SU-DHL-6 (cell line): ENCODE results near the gene ACER3.

Experiments used
- H2AFZ ChIP-seq: fragments of 200-600 bp; sonication (generic); 2 replicates; pipeline ENCODE4 v1.6.1; 2014; ENCODE audit warnings: low read depth, mild to moderate bottlenecking, moderate library complexity, mixed read lengths, antibody characterized with exemption, low read length; ENCODE audit not compliant: severe bottlenecking
- H3F3A ChIP-seq: fragments of 200-600 bp; shearing (Covaris generic); 2 replicates; pipeline ENCODE4 v1.6.0; 2016; ENCODE audit warnings: antibody characterized with exemption, mild to moderate bottlenecking; ENCODE audit not compliant: insufficient read depth
- H3K27ac ChIP-seq: fragments of 200-600 bp; sonication (generic); 2 replicates; pipeline ENCODE4 v1.5.1; 2016; ENCODE audit warnings: low read depth, mild to moderate bottlenecking, low read length, moderate library complexity, mixed read lengths
- H3K27me3 ChIP-seq: fragments of 200-600 bp; sonication (generic), shearing (Covaris generic); 2 replicates; pipeline ENCODE4 v1.6.0; 2014; ENCODE audit warnings: mild to moderate bottlenecking, low read length
- H3K36me3 ChIP-seq: fragments of 200-600 bp; sonication (generic); 2 replicates; pipeline ENCODE4 v1.6.1; 2014; ENCODE audit warnings: mild to moderate bottlenecking, low read length, mixed read lengths
- H3K4me2 ChIP-seq: fragments of 300-600, 200-600 bp; shearing (Covaris generic), sonication (generic); 2 replicates; pipeline ENCODE4 v1.6.0; 2014; ENCODE audit warnings: low read length, low read depth, mild to moderate bottlenecking; ENCODE audit not compliant: poor library complexity, severe bottlenecking
- H3K4me3 ChIP-seq: fragments of 200-600 bp; sonication (generic); 2 replicates; pipeline ENCODE4 v1.5.1; 2014; ENCODE audit warnings: antibody characterized with exemption, low read length, mild to moderate bottlenecking, mixed read lengths; ENCODE audit not compliant: insufficient read depth, poor library complexity, severe bottlenecking
- H3K79me2 ChIP-seq: fragments of 200-600 bp; sonication (generic); 2 replicates; pipeline ENCODE4 v1.6.1; 2014; ENCODE audit warnings: mild to moderate bottlenecking, low read length, moderate library complexity; ENCODE audit not compliant: insufficient read depth
- H3K9ac ChIP-seq: fragments of 200-600 bp; sonication (generic); 2 replicates; pipeline ENCODE4 v1.7.0; 2014; ENCODE audit warnings: mild to moderate bottlenecking, low read length
- H3K9me2 ChIP-seq: fragments of 200-600 bp; sonication (generic); replicated peaks from 2 replicates; pipeline ENCODE4 v1.6.1; 2014; ENCODE audit warnings: low read length; ENCODE audit not compliant: insufficient read depth
- H3K9me3 ChIP-seq: fragments of 200-600 bp; sonication (generic); 2 replicates; pipeline ENCODE4 v1.6.1; 2014; ENCODE audit warnings: low read length, mixed read lengths; ENCODE audit not compliant: insufficient read depth
- H4K20me1 ChIP-seq: fragments of 200-600 bp; sonication (generic); 2 replicates; pipeline ENCODE4 v1.6.1; 2014; ENCODE audit warnings: low read depth, mild to moderate bottlenecking, antibody characterized with exemption, low read length, moderate library complexity, mixed read lengths
- EZH2phosphoT487 ChIP-seq: fragments of 200-600 bp; sonication (generic), shearing (Covaris generic); conservative IDR thresholded peaks from 2 replicates; pipeline ENCODE4 v1.6.1; 2018; ENCODE audit warnings: mild to moderate bottlenecking, antibody characterized with exemption, low read length, moderate library complexity, mixed read lengths
- TF ChIP-seq, protein P1 (sequence below): fragments of 200-600 bp; sonication (generic); IDR thresholded peaks from one replicate; pipeline ENCODE4 v1.5.1; 2017; ENCODE audit warnings: antibody characterized with exemption, mild to moderate bottlenecking, low read length, moderate library complexity; ENCODE audit not compliant: insufficient read depth, poor library complexity, severe bottlenecking

Gene ACER3

DNA sequence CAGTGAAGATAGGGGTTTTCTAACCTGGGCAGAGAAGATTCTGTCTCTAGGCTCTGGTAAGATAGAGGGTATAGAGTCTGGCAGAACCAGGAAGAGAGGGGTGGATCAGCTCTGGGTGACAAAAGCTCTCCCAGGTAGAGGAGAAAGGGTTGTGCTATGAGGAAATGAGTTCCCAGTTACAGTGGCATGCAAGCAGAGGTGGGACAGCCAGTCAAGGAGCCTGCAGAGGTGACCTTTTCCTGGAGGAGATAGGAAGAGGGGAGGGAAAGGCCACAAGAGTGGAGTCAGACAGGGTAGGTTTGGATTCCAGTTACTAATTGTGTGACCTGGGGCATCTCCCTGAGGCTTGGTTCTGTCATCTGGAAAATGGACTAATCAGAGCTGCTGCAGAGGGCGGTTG, 202.7 kb downstream of the ACER3 start:
- H3K36me3 ChIP-seq = no peaks in the 10 kb centered on the region
- H3K9ac ChIP-seq = no peak overlapping the region
- H3K9me2 ChIP-seq = no peaks in the 10 kb centered on the region
- H3K27ac ChIP-seq = no peak overlapping the region
- TF ChIP-seq, protein P1, sequence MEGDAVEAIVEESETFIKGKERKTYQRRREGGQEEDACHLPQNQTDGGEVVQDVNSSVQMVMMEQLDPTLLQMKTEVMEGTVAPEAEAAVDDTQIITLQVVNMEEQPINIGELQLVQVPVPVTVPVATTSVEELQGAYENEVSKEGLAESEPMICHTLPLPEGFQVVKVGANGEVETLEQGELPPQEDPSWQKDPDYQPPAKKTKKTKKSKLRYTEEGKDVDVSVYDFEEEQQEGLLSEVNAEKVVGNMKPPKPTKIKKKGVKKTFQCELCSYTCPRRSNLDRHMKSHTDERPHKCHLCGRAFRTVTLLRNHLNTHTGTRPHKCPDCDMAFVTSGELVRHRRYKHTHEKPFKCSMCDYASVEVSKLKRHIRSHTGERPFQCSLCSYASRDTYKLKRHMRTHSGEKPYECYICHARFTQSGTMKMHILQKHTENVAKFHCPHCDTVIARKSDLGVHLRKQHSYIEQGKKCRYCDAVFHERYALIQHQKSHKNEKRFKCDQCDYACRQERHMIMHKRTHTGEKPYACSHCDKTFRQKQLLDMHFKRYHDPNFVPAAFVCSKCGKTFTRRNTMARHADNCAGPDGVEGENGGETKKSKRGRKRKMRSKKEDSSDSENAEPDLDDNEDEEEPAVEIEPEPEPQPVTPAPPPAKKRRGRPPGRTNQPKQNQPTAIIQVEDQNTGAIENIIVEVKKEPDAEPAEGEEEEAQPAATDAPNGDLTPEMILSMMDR = no peak
- no peak for TF ChIP-seq EZH2phosphoT487
- H3K4me2 ChIP-seq = no peak overlapping the region
- no peak overlapping the region for H3K4me3 ChIP-seq
- H4K20me1 ChIP-seq = no peaks in the 10 kb centered on the region
- no peaks in the 10 kb centered on the region for H3K79me2 ChIP-seq
- H3K27me3 ChIP-seq = no peaks in the 10 kb centered on the region
- no peaks in the 10 kb centered on the region for H3F3A ChIP-seq
- H2AFZ ChIP-seq = no peak overlapping the region
- no peaks in the 10 kb centered on the region for H3K9me3 ChIP-seq

DNA sequence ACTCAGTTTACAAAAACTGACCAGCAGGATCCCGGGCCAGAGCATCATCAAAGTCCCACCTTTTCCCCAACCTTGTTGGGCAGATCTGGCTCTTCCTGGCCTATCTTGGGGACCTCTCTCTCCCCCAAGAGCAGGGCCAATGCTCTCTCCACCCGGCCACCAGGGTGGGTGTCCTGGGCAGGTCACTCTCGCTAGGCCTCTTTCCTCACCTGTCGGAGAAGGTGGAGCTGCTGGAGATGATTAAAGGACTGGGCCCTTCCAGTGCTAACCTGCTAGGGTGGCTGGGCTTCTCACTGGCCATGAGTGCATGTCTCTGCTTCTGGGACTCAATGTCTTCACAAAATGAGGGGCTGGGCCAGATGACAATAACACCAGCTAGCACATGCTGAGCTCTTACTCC, 203.1 kb downstream of the ACER3 start:
- H3K4me2 ChIP-seq = no peak overlapping the region
- H3K79me2 ChIP-seq = no peaks in the 10 kb centered on the region
- H2AFZ ChIP-seq = no peak overlapping the region
- H3F3A ChIP-seq = no peaks in the 10 kb centered on the region
- no peak overlapping the region for H3K27ac ChIP-seq
- no peak overlapping the region for H3K9ac ChIP-seq
- no peaks in the 10 kb centered on the region for H3K9me2 ChIP-seq
- no peaks in the 10 kb centered on the region for H3K9me3 ChIP-seq
- no peak overlapping the region for H3K4me3 ChIP-seq
- no peaks in the 10 kb centered on the region for H3K36me3 ChIP-seq
- no peaks in the 10 kb centered on the region for H4K20me1 ChIP-seq
- TF ChIP-seq, protein P1 = no peak
- no peak for TF ChIP-seq EZH2phosphoT487
- no peaks in the 10 kb centered on the region for H3K27me3 ChIP-seq

DNA sequence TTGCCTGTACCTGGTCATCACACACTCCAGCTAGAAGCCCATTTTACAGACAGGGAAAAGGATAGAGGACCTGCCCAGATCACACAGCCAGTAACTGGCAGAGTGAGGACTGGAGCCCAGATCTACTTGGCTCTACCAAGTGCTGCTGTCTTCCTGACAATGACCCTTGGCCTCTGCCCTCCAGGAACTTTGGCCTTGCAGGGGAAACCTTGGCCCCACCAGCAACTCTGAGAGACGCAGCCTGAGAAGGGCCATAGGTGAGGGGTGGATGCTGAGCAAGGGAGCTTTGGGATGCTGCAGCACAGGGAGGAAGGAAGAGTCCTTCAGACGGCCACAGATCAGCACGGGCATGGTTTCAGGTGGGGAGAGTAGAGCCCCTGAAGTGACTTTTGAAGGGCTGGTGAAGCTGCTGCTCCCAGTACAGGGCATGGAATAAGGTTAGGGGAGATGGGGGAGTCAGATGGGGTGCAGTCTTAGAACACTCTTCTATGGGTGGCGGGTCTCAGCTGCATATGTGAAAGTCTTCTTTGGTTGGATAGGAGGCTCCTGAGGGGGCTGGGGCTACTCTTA, 204.0 kb downstream of the ACER3 start:
- no peaks in the 10 kb centered on the region for H3K36me3 ChIP-seq
- H3K4me2 ChIP-seq = no peak overlapping the region
- H3K27ac ChIP-seq = no peak overlapping the region
- H3F3A ChIP-seq = no peaks in the 10 kb centered on the region
- no peaks in the 10 kb centered on the region for H3K9me2 ChIP-seq
- no peak overlapping the region for H3K9ac ChIP-seq
- no peaks in the 10 kb centered on the region for H3K27me3 ChIP-seq
- TF ChIP-seq EZH2phosphoT487 = no peak
- TF ChIP-seq, protein P1 = no peak
- no peaks in the 10 kb centered on the region for H4K20me1 ChIP-seq
- no peaks in the 10 kb centered on the region for H3K79me2 ChIP-seq
- H2AFZ ChIP-seq = no peak overlapping the region
- H3K9me3 ChIP-seq = no peaks in the 10 kb centered on the region
- no peak overlapping the region for H3K4me3 ChIP-seq
